Muscle layer of colon (tissue), 2 donors: ENCODE measurements around the gene UCHL5.
A peak's percentile ranks its signal among the peaks of the same experiment; 100 is the strongest.

Source experiments
- H3K27ac ChIP-seq: one replicate; pipeline ENCODE4 v1.7.0; 2013; ENCODE audit warnings: low read depth, mild to moderate bottlenecking, low read length, moderate library complexity
- H3K27me3 ChIP-seq, 2 donors: one replicate each; pipeline ENCODE4 v1.7.0; 2013; ENCODE audit warnings: low read length in 2 of 2, mild to moderate bottlenecking in 2 of 2; ENCODE audit not compliant: insufficient read depth in 2 of 2, control insufficient read depth in 1 of 2
- H3K36me3 ChIP-seq: one replicate; pipeline ENCODE4 v1.7.0; 2013; ENCODE audit warnings: mild to moderate bottlenecking, low read length; ENCODE audit not compliant: insufficient read depth
- H3K4me1 ChIP-seq: one replicate; pipeline ENCODE4 v1.7.0; 2013; ENCODE audit warnings: mild to moderate bottlenecking, low read length; ENCODE audit not compliant: insufficient read depth
- H3K4me3 ChIP-seq, 2 donors: one replicate each; pipeline ENCODE4 v1.7.0; 2013; ENCODE audit warnings: low read length in 2 of 2, low read depth in 1 of 2, mild to moderate bottlenecking in 1 of 2, moderate library complexity in 1 of 2
- H3K9ac ChIP-seq: one replicate; pipeline ENCODE4 v1.7.0; 2013; ENCODE audit warnings: low read length
- H3K9me3 ChIP-seq: one replicate; pipeline ENCODE4 v1.7.0; 2013; ENCODE audit warnings: mild to moderate bottlenecking, low read length
- donor health status: abdominal sarcoma.
- donor health status: Adenocarcinoma of cecum.

Gene UCHL5

GRCh38 chr1:192977089-192977706 is 82.0 kb downstream of the UCHL5 start:
- H3K4me1 ChIP-seq, result peaks cover 5% of the 10 kb centered on the region
- H3K9ac ChIP-seq, result no peak overlapping the region
- no peak overlapping the region for H3K27ac ChIP-seq
- no peaks in the 10 kb centered on the region for H3K27me3 ChIP-seq
- H3K4me3 ChIP-seq, result no peak overlapping the region
- H3K36me3 ChIP-seq, result no peaks in the 10 kb centered on the region
- no peaks in the 10 kb centered on the region for H3K9me3 ChIP-seq

- peaks cover 5% of the 10 kb centered on the region for H3K4me1 ChIP-seq
- H3K9me3 ChIP-seq, result no peaks in the 10 kb centered on the region
- no peaks in the 10 kb centered on the region for H3K27me3 ChIP-seq
- no peaks in the 10 kb centered on the region for H3K36me3 ChIP-seq
- H3K27ac ChIP-seq, result no peak overlapping the region
- no peak overlapping the region for H3K4me3 ChIP-seq
- no peak overlapping the region for H3K9ac ChIP-seq
Measured at GRCh38 chr1:192976576-192976975, 82.6 kb downstream of the UCHL5 start.

- no peak overlapping the region for H3K4me3 ChIP-seq
- H3K4me1 ChIP-seq, result peaks cover 5% of the 10 kb centered on the region
- no peaks in the 10 kb centered on the region for H3K36me3 ChIP-seq
- H3K9me3 ChIP-seq, result no peaks in the 10 kb centered on the region
- no peak overlapping the region for H3K27ac ChIP-seq
- H3K27me3 ChIP-seq, result no peaks in the 10 kb centered on the region
- H3K9ac ChIP-seq, result no peak overlapping the region
Measured at GRCh38 chr1:192974701-192975100, 84.5 kb downstream of the UCHL5 start.

GRCh38 chr1:192973988-192974387 is 85.2 kb downstream of the UCHL5 start:
- Histone ChIP-seq H3K9ac (no peak overlapping the region), H3K36me3 (no peaks in the 10 kb centered on the region), H3K4me3 (no peak overlapping the region), H3K4me1 (peaks cover 5% of the 10 kb centered on the region), H3K9me3 (no peaks in the 10 kb centered on the region), H3K27ac (no peak overlapping the region), H3K27me3 (no peaks in the 10 kb centered on the region)

- peak overlapping the region; percentile 26 for H3K27ac ChIP-seq
- no peak overlapping the region for H3K4me3 ChIP-seq
- H3K36me3 ChIP-seq, result no peaks in the 10 kb centered on the region
- no peaks in the 10 kb centered on the region for H3K27me3 ChIP-seq
- no peaks in the 10 kb centered on the region for H3K9me3 ChIP-seq
- no peak overlapping the region for H3K9ac ChIP-seq
- H3K4me1 ChIP-seq, result peaks cover 5% of the 10 kb centered on the region
Measured at GRCh38 chr1:192973202-192973601, 86.0 kb downstream of the UCHL5 start.

GRCh38 chr1:192969091-192969490 is 90.1 kb downstream of the UCHL5 start:
- no peaks in the 10 kb centered on the region for H3K27me3 ChIP-seq
- H3K36me3 ChIP-seq, result no peaks in the 10 kb centered on the region
- H3K9ac ChIP-seq, result no peak overlapping the region
- peaks cover 5% of the 10 kb centered on the region for H3K4me1 ChIP-seq
- H3K27ac ChIP-seq, result no peak overlapping the region
- H3K4me3 ChIP-seq, result no peak overlapping the region
- H3K9me3 ChIP-seq, result no peaks in the 10 kb centered on the region

- Histone ChIP-seq H3K4me1 (peaks cover 5% of the 10 kb centered on the region), H3K27me3 (no peaks in the 10 kb centered on the region), H3K4me3 (no peak overlapping the region), H3K36me3 (no peaks in the 10 kb centered on the region), H3K9ac (no peak overlapping the region), H3K9me3 (no peaks in the 10 kb centered on the region), H3K27ac (no peak overlapping the region)
Measured at GRCh38 chr1:192968323-192968722, 90.8 kb downstream of the UCHL5 start.

GRCh38 chr1:192967901-192968300 is 91.3 kb downstream of the UCHL5 start:
- no peaks in the 10 kb centered on the region for H3K9me3 ChIP-seq
- no peak overlapping the region for H3K4me3 ChIP-seq
- H3K4me1 ChIP-seq, result peaks cover 2% of the 10 kb centered on the region
- no peak overlapping the region for H3K9ac ChIP-seq
- H3K27me3 ChIP-seq, result no peaks in the 10 kb centered on the region
- no peak overlapping the region for H3K27ac ChIP-seq
- H3K36me3 ChIP-seq, result no peaks in the 10 kb centered on the region

GRCh38 chr1:192967211-192967877 is 91.8 kb downstream of the UCHL5 start:
- Histone ChIP-seq H3K4me1 (no peaks in the 10 kb centered on the region), H3K9me3 (no peaks in the 10 kb centered on the region), H3K27ac (no peak overlapping the region), H3K9ac (no peak overlapping the region), H3K27me3 (no peaks in the 10 kb centered on the region), H3K36me3 (no peaks in the 10 kb centered on the region), H3K4me3 (no peak overlapping the region)

GRCh38 chr1:192966073-192966472 is 93.1 kb downstream of the UCHL5 start:
- Histone ChIP-seq H3K27me3 (no peaks in the 10 kb centered on the region), H3K4me3 (no peak overlapping the region), H3K27ac (no peak overlapping the region), H3K9ac (no peak overlapping the region), H3K9me3 (no peaks in the 10 kb centered on the region), H3K36me3 (no peaks in the 10 kb centered on the region), H3K4me1 (no peaks in the 10 kb centered on the region)

- Histone ChIP-seq H3K9ac (no peak overlapping the region), H3K27me3 (no peaks in the 10 kb centered on the region)
Measured at GRCh38 chr1:192962901-192963300, 96.3 kb downstream of the UCHL5 start.

More at GRCh38 chr1:192962901-192963300, 96.3 kb downstream of the UCHL5 start:
- no peaks in the 10 kb centered on the region for H3K4me1 ChIP-seq
- no peaks in the 10 kb centered on the region for H3K36me3 ChIP-seq
- no peak overlapping the region for H3K4me3 ChIP-seq
- no peaks in the 10 kb centered on the region for H3K9me3 ChIP-seq
- no peak overlapping the region for H3K27ac ChIP-seq
